22Rv1 (cell line): Measurements from ENCODE around the gene ESYT3.

Source experiments
- CTCF ChIP-seq: fragments of 450-650 bp; IDR thresholded peaks from 2 replicates; pipeline ENCODE4 v1.5.1; 2017; ENCODE audit warnings: mild to moderate bottlenecking
- ZFX ChIP-seq: fragments of 450-650 bp; IDR thresholded peaks from 2 replicates; pipeline ENCODE4 v1.6.1; 2017; ENCODE audit warnings: antibody characterized with exemption, borderline replicate concordance

- no peak for TF ChIP-seq CTCF
- TF ChIP-seq ZFX = no peak
These were observed 30.3 kb upstream of the ESYT3 start for GRCh38 chr3:138404121-138404520.
